Colonic mucosa (tissue), 4 donors: ENCODE measurements around the gene DAP3. TPM values are rescaled to one million over a fixed set of nuclear protein-coding genes. Genes with fewer than 3 reads are reported as not detected.
"Not testable (repeated sequence)": the region's sequence is repeated elsewhere in the genome, so short reads cannot be mapped to it uniquely, and the experiment has no call there.

Experiments
- DNase-seq: peaks from one replicate; pipeline ENCODE4 v3.0.0-alpha.2; 2020
- H3K27ac ChIP-seq: fragments of 200-600 bp; one replicate; pipeline ENCODE4 v1.8.0; 2021
- H3K27me3 ChIP-seq: fragments of 200-600 bp; one replicate; pipeline ENCODE4 v1.8.0; 2021
- H3K36me3 ChIP-seq: fragments of 200-600 bp; one replicate; pipeline ENCODE4 v1.8.0; 2021
- H3K4me1 ChIP-seq: fragments of 200-600 bp; one replicate; pipeline ENCODE4 v1.8.0; 2021; ENCODE audit warnings: mild to moderate bottlenecking
- H3K4me3 ChIP-seq: fragments of 200-600 bp; one replicate; pipeline ENCODE4 v1.8.0; 2021
- H3K9ac ChIP-seq, 2 donors: one replicate each; pipeline ENCODE4 v1.7.0; 2013; ENCODE audit warnings: control low read depth in 2 of 2, low read depth in 2 of 2, low read length in 2 of 2
- H3K9me3 ChIP-seq: fragments of 200-600 bp; one replicate; pipeline ENCODE4 v1.8.0; 2021
- CTCF ChIP-seq: fragments of 200-600 bp; IDR thresholded peaks from one replicate; pipeline ENCODE4 v1.8.0; 2022; ENCODE audit warnings: antibody characterized with exemption, mild to moderate bottlenecking
- intact Hi-C: fragments of 100-400 bp; cut with DNase I; formaldehyde crosslinking; loops from one replicate; pipeline ENCODE4 v1.14.1; 2022
- total RNA-seq, 2 donors: library from RNA; stranded (reverse); fragmentation: NEBNext Ultra II Directional in 1 of 2; extraction: Animal tissue kit (Norgen Biotek cat#: 25700) in 1 of 2; gene quantifications; one replicate each; pipeline ENCODE4 v1.2.1, GENCODE V29; 2021
- donor health status: healthy.
- donor health status: DM: no; HTN: no; CAD: no.
- donor health status: DM: no; HTN: no; CAD: no.

The DAP3 gene
- total RNA-seq, 2 donors from 2014 or later: 75.7 to 106 TPM

- H3K4me1 ChIP-seq: no peaks in the 10 kb centered on the region
- no peak overlapping the region for H3K9ac ChIP-seq
- H3K27ac ChIP-seq: no peak overlapping the region
- H3K9me3 ChIP-seq: no peaks in the 10 kb centered on the region
- TF ChIP-seq CTCF: no peak
- H3K27me3 ChIP-seq: no peaks in the 10 kb centered on the region
- DNase-seq: no peak
- H3K4me3 ChIP-seq: no peak overlapping the region
- H3K36me3 ChIP-seq: no peaks in the 10 kb centered on the region
- intact Hi-C loops: no loop called here
These were observed 28.1 kb downstream of the DAP3 start for GRCh38 chr1:155717041-155717440.

- H3K9ac ChIP-seq, H3K9me3 ChIP-seq, H3K4me1 ChIP-seq, DNase-seq, H3K27me3 ChIP-seq, H3K27ac ChIP-seq, H3K36me3 ChIP-seq, H3K4me3 ChIP-seq, intact Hi-C loops: not testable (repeated sequence)
These were observed 29.7 kb downstream of the DAP3 start for GRCh38 chr1:155718524-155719115.

GRCh38 chr1:155719703-155720102 lies 30.8 kb downstream of the DAP3 start:
- DNase-seq: no peak
- Histone ChIP-seq H3K9me3 (no peaks in the 10 kb centered on the region), H3K9ac (no peak overlapping the region), H3K4me3 (no peak overlapping the region), H3K27me3 (no peaks in the 10 kb centered on the region), H3K4me1 (no peaks in the 10 kb centered on the region), H3K27ac (no peak overlapping the region), H3K36me3 (peaks cover 3% of the 10 kb centered on the region)
- TF ChIP-seq CTCF: no peak
- intact Hi-C loops: no loop called here

GRCh38 chr1:155725142-155725541 lies 36.3 kb downstream of the DAP3 start:
- Histone ChIP-seq H3K4me1 (no peaks in the 10 kb centered on the region), H3K4me3 (no peak overlapping the region), H3K9me3 (no peaks in the 10 kb centered on the region), H3K27ac (no peak overlapping the region), H3K27me3 (no peaks in the 10 kb centered on the region), H3K9ac (no peak overlapping the region), H3K36me3 (peaks cover 3% of the 10 kb centered on the region)
- no peak for DNase-seq
- intact Hi-C loops: no loop called here
- TF ChIP-seq CTCF: no peak

- Histone ChIP-seq H3K27me3 (no peaks in the 10 kb centered on the region), H3K4me1 (no peaks in the 10 kb centered on the region), H3K4me3 (no peak overlapping the region), H3K9ac (no peak overlapping the region), H3K27ac (no peak overlapping the region), H3K9me3 (no peaks in the 10 kb centered on the region), H3K36me3 (no peaks in the 10 kb centered on the region)
- peak; percentile 55 for TF ChIP-seq CTCF
- peak; percentile 46 for DNase-seq
- intact Hi-C loops: no loop called here
These were observed 40.4 kb downstream of the DAP3 start for GRCh38 chr1:155729031-155729898.

- intact Hi-C loops: no loop called here
- Histone ChIP-seq H3K36me3 (no peaks in the 10 kb centered on the region), H3K9me3 (no peaks in the 10 kb centered on the region), H3K4me3 (no peak overlapping the region), H3K27me3 (no peaks in the 10 kb centered on the region), H3K27ac (no peak overlapping the region), H3K4me1 (no peaks in the 10 kb centered on the region), H3K9ac (no peak overlapping the region)
- no peak for DNase-seq
- TF ChIP-seq CTCF: no peak
These were observed 52.1 kb downstream of the DAP3 start for GRCh38 chr1:155740995-155741394.
